ENCODE data around the gene NOSTRIN. TPM values are rescaled to one million over a fixed set of nuclear protein-coding genes. Genes with fewer than 3 reads are reported as not detected.

The NOSTRIN gene
- total RNA-seq, 2 experiments from 2014 or later = not detected

GRCh38 chr2:168809537-168809936 is 7.1 kb downstream of the NOSTRIN start:
- Mint-ChIP-seq H3K27ac (no peak overlapping the region), H3K9me3 (no peaks in the 10 kb centered on the region), H3K27me3 (no peaks in the 10 kb centered on the region), H3K4me3 (no peak overlapping the region), H3K4me1 (ENCODE audit: low read depth) (no peaks in the 10 kb centered on the region), H3K36me3 (no peaks in the 10 kb centered on the region)
- DNase-seq = no peak
- CTCF ChIA-PET = no interaction called here
- intact Hi-C loops (cut with micrococcal nuclease) = no loop called here
- POLR2A ChIA-PET = no interaction called here

GRCh38 chr2:168810235-168810634 is 7.8 kb downstream of the NOSTRIN start:
- Mint-ChIP-seq H3K4me3 (no peak overlapping the region), H3K36me3 (no peaks in the 10 kb centered on the region), H3K9me3 (no peaks in the 10 kb centered on the region), H3K27me3 (no peaks in the 10 kb centered on the region), H3K27ac (no peak overlapping the region), H3K4me1 (ENCODE audit: low read depth) (no peaks in the 10 kb centered on the region)
- no peak for DNase-seq
- CTCF ChIA-PET = no interaction called here
- POLR2A ChIA-PET = no interaction called here
- intact Hi-C loops (cut with micrococcal nuclease) = no loop called here

GRCh38 chr2:168811696-168812095 is 9.3 kb downstream of the NOSTRIN start:
- Mint-ChIP-seq H3K27ac (no peak overlapping the region), H3K27me3 (no peaks in the 10 kb centered on the region), H3K9me3 (no peaks in the 10 kb centered on the region), H3K4me1 (ENCODE audit: low read depth) (no peaks in the 10 kb centered on the region), H3K36me3 (no peaks in the 10 kb centered on the region), H3K4me3 (no peak overlapping the region)
- ChIA-PET CTCF (no interaction called here), POLR2A (no interaction called here)
- intact Hi-C loops (cut with micrococcal nuclease) = no loop called here
- DNase-seq = no peak

GRCh38 chr2:168814046-168814445 is 11.6 kb downstream of the NOSTRIN start:
- intact Hi-C loops (cut with micrococcal nuclease) = no loop called here
- H3K27ac Mint-ChIP-seq = no peak overlapping the region

GRCh38 chr2:168814939-168815907 is 12.8 kb downstream of the NOSTRIN start:
- ChIA-PET CTCF (interaction anchor here (0.6 to 1.0 kb wide), 2 partner anchors 11 to 172 kb away, joined by 3 read pairs; no protein-coding TSS in a partner anchor), POLR2A (interaction anchor here (0.9 kb wide), 1 partner anchor 10 kb away, joined by 3 read pairs; no protein-coding TSS in a partner anchor)
- no peaks in the 10 kb centered on the region for H3K4me1 Mint-ChIP-seq (ENCODE audit: low read depth)
- H3K4me3 Mint-ChIP-seq = no peak overlapping the region
- no peak for DNase-seq
- intact Hi-C loops (cut with micrococcal nuclease) = no loop called here
- H3K9me3 Mint-ChIP-seq = no peaks in the 10 kb centered on the region
- no peaks in the 10 kb centered on the region for H3K36me3 Mint-ChIP-seq
- no peaks in the 10 kb centered on the region for H3K27me3 Mint-ChIP-seq
- no peak overlapping the region for H3K27ac Mint-ChIP-seq

More at GRCh38 chr2:168814046-168814445, 11.6 kb downstream of the NOSTRIN start:
- ChIA-PET CTCF (no interaction called here), POLR2A (no interaction called here)
- no peak overlapping the region for H3K4me3 Mint-ChIP-seq
- H3K36me3 Mint-ChIP-seq = no peaks in the 10 kb centered on the region
- H3K27me3 Mint-ChIP-seq = no peaks in the 10 kb centered on the region
- H3K9me3 Mint-ChIP-seq = no peaks in the 10 kb centered on the region
- no peak for DNase-seq
- H3K4me1 Mint-ChIP-seq (ENCODE audit: low read depth) = no peaks in the 10 kb centered on the region

GRCh38 chr2:168816369-168816768 is 13.9 kb downstream of the NOSTRIN start:
- DNase-seq = no peak
- CTCF ChIA-PET = no interaction called here
- Mint-ChIP-seq H3K36me3 (no peaks in the 10 kb centered on the region), H3K4me3 (no peak overlapping the region), H3K4me1 (ENCODE audit: low read depth) (no peaks in the 10 kb centered on the region), H3K27me3 (no peaks in the 10 kb centered on the region), H3K9me3 (no peaks in the 10 kb centered on the region), H3K27ac (no peak overlapping the region)
- POLR2A ChIA-PET = no interaction called here
- intact Hi-C loops (cut with micrococcal nuclease) = no loop called here

- Mint-ChIP-seq H3K9me3 (no peaks in the 10 kb centered on the region), H3K4me3 (no peak overlapping the region), H3K27ac (no peak overlapping the region), H3K27me3 (no peaks in the 10 kb centered on the region), H3K4me1 (ENCODE audit: low read depth) (no peaks in the 10 kb centered on the region), H3K36me3 (no peaks in the 10 kb centered on the region)
- intact Hi-C loops (cut with micrococcal nuclease) = no loop called here
- DNase-seq = no peak
- ChIA-PET CTCF (no interaction called here), POLR2A (no interaction called here)
These were observed 16.7 kb downstream of the NOSTRIN start for GRCh38 chr2:168819050-168819715.

- Mint-ChIP-seq H3K27ac (no peak overlapping the region), H3K36me3 (no peaks in the 10 kb centered on the region), H3K4me3 (no peak overlapping the region), H3K9me3 (no peaks in the 10 kb centered on the region), H3K4me1 (ENCODE audit: low read depth) (no peaks in the 10 kb centered on the region), H3K27me3 (no peaks in the 10 kb centered on the region)
- ChIA-PET POLR2A (no interaction called here), CTCF (no interaction called here)
- intact Hi-C loops (cut with micrococcal nuclease) = no loop called here
- DNase-seq = no peak
These were observed 17.5 kb downstream of the NOSTRIN start for GRCh38 chr2:168819829-168820489.

GRCh38 chr2:168821577-168821976 is 19.1 kb downstream of the NOSTRIN start:
- H3K9me3 Mint-ChIP-seq = no peaks in the 10 kb centered on the region
- ChIA-PET POLR2A (no interaction called here), CTCF (no interaction called here)
- no peak overlapping the region for H3K4me3 Mint-ChIP-seq
- H3K27me3 Mint-ChIP-seq = no peaks in the 10 kb centered on the region
- no peaks in the 10 kb centered on the region for H3K4me1 Mint-ChIP-seq (ENCODE audit: low read depth)
- no peaks in the 10 kb centered on the region for H3K36me3 Mint-ChIP-seq
- intact Hi-C loops (cut with micrococcal nuclease) = no loop called here
- DNase-seq = no peak
- H3K27ac Mint-ChIP-seq = no peak overlapping the region

GRCh38 chr2:168821992-168822391 is 19.6 kb downstream of the NOSTRIN start:
- Mint-ChIP-seq H3K4me1 (ENCODE audit: low read depth) (no peaks in the 10 kb centered on the region), H3K27me3 (no peaks in the 10 kb centered on the region), H3K27ac (no peak overlapping the region), H3K36me3 (no peaks in the 10 kb centered on the region), H3K4me3 (no peak overlapping the region), H3K9me3 (no peaks in the 10 kb centered on the region)
- ChIA-PET CTCF (interaction anchor here (1.1 kb wide), 1 partner anchor 14 kb away, joined by 3 read pairs; no protein-coding TSS in a partner anchor), POLR2A (no interaction called here)
- intact Hi-C loops (cut with micrococcal nuclease) = no loop called here
- DNase-seq = no peak

- CTCF ChIA-PET = no interaction called here
- no peaks in the 10 kb centered on the region for H3K9me3 Mint-ChIP-seq
- H3K36me3 Mint-ChIP-seq = no peaks in the 10 kb centered on the region
- intact Hi-C loops (cut with micrococcal nuclease) = no loop called here
- no peaks in the 10 kb centered on the region for H3K4me1 Mint-ChIP-seq (ENCODE audit: low read depth)
- no peak for DNase-seq
- no peak overlapping the region for H3K27ac Mint-ChIP-seq
- no peak overlapping the region for H3K4me3 Mint-ChIP-seq
- H3K27me3 Mint-ChIP-seq = no peaks in the 10 kb centered on the region
- POLR2A ChIA-PET = interaction anchor here (0.7 kb wide), 1 partner anchor 10 kb away, joined by 3 read pairs; no protein-coding TSS in a partner anchor
These were observed 22.7 kb downstream of the NOSTRIN start for GRCh38 chr2:168825126-168825525.

- Mint-ChIP-seq H3K27me3 (no peaks in the 10 kb centered on the region), H3K27ac (no peak overlapping the region), H3K9me3 (peaks cover 3% of the 10 kb centered on the region), H3K4me1 (ENCODE audit: low read depth) (no peaks in the 10 kb centered on the region), H3K36me3 (no peaks in the 10 kb centered on the region), H3K4me3 (no peak overlapping the region)
- POLR2A ChIA-PET = no interaction called here
- CTCF ChIA-PET = no interaction called here
- DNase-seq = no peak
- intact Hi-C loops (cut with micrococcal nuclease) = no loop called here
These were observed 28.5 kb downstream of the NOSTRIN start for GRCh38 chr2:168830958-168831357.
